Panc1 (cell line): ENCODE data around the gene PCIF1. TPM values are rescaled to one million over a fixed set of nuclear protein-coding genes. Genes with fewer than 3 reads are reported as not detected.

Experiments used
- ATAC-seq: fragments of 200-7000 bp; cut with Tn5 transposase; 2 replicates; pipeline ENCODE4 v1.9.1; 2020; ENCODE audit warnings: mild to moderate bottlenecking, moderate library complexity
- BruUV-seq: library from RNA; stranded (reverse); fragments of 400-500 nt; replicated peaks from 2 replicates; lab custom pipeline; 2021; lab: Mats Ljungman, UMichigan
- CTCF ChIA-PET: fragments of 300-600 bp; sonication (Branson Sonifier 250); formaldehyde crosslinking; loops from one replicate; lab custom pipeline; 2022; ENCODE audit warnings: antibody characterized with exemption; lab: Charles Lee
- POLR2A ChIA-PET: fragments of 300-600 bp; sonication (Branson Sonifier 250); formaldehyde crosslinking; loops from one replicate; lab custom pipeline; 2022; ENCODE audit warnings: antibody characterized with exemption; lab: Charles Lee
- DNase-seq: peaks from one replicate; pipeline ENCODE4 v3.0.0-alpha.2; 2010; ENCODE audit warnings: low read depth, low spot score
- H3K27ac ChIP-seq: 2 replicates; pipeline ENCODE4 v1.5.1; 2011; ENCODE audit warnings: mild to moderate bottlenecking, low read length, inconsistent platforms
- H3K27me3 ChIP-seq: fragments of 200-500 bp; sonication (Bioruptor generic); 2 replicates; pipeline ENCODE4 v1.6.0; 2014; ENCODE audit warnings: low read length, inconsistent platforms; ENCODE audit not compliant: control insufficient read depth, insufficient read depth
- H3K36me3 ChIP-seq: fragments of 200-500 bp; sonication (Bioruptor generic); 2 replicates; pipeline ENCODE4 v1.5.1; 2014; ENCODE audit warnings: inconsistent platforms, mild to moderate bottlenecking, low read length, moderate library complexity; ENCODE audit not compliant: control insufficient read depth, insufficient read depth
- H3K4me1 ChIP-seq: 2 replicates; pipeline ENCODE4 v1.5.1; 2011; ENCODE audit warnings: inconsistent platforms, mild to moderate bottlenecking, low read length, moderate library complexity; ENCODE audit not compliant: control insufficient read depth, insufficient read depth
- H3K4me3 ChIP-seq, 2 experiments: 2 replicates each; pipeline ENCODE4 v1.5.1; 2011 to 2012; ENCODE audit warnings: low read depth in 2 of 2, low read length in 2 of 2, mild to moderate bottlenecking in 2 of 2, inconsistent platforms in 1 of 2, moderate library complexity in 1 of 2
- H3K9me3 ChIP-seq: fragments of 200-500 bp; sonication (Bioruptor generic); 2 replicates; pipeline ENCODE4 v1.5.1; 2014; ENCODE audit warnings: low read depth, mild to moderate bottlenecking, inconsistent platforms, low read length, moderate library complexity; ENCODE audit not compliant: control insufficient read depth, insufficient read depth
- CTCF ChIP-seq: fragments of 450-650 bp; IDR thresholded peaks from 2 replicates; pipeline ENCODE4 v1.5.1; 2017; ENCODE audit warnings: mild to moderate bottlenecking
- POLR2AphosphoS5 ChIP-seq: IDR thresholded peaks from 2 replicates; pipeline ENCODE4 v1.6.1; 2012; ENCODE audit warnings: mild to moderate bottlenecking, low read depth, low read length, moderate library complexity
- REST ChIP-seq, 2 experiments: IDR thresholded peaks; 2 replicates each; pipeline ENCODE4 v1.6.1; 2011 to 2012; ENCODE audit warnings: low read depth in 2 of 2, control low read depth in 1 of 2, low read length in 1 of 2, mild to moderate bottlenecking in 1 of 2, moderate library complexity in 1 of 2; ENCODE audit not compliant: insufficient read depth in 1 of 2
- SIN3A ChIP-seq: IDR thresholded peaks from 2 replicates; pipeline ENCODE4 v1.6.1; 2012; ENCODE audit warnings: low read depth, mild to moderate bottlenecking, low read length, moderate library complexity, borderline replicate concordance; ENCODE audit not compliant: insufficient read depth
- TCF7L2 ChIP-seq: IDR thresholded peaks from 2 replicates; pipeline ENCODE4 v1.6.1; 2011; ENCODE audit warnings: mild to moderate bottlenecking, low read depth, low read length, inconsistent platforms
- in situ Hi-C: cut with HindIII; loops from 2 replicates; pipeline ENCODE4 v1.10.0; 2016; ENCODE audit warnings: low sequenced_read_pairs, low pct_unique_long_range_greater_than_20kb
- intact Hi-C: fragments of 100-400 bp; cut with micrococcal nuclease; formaldehyde crosslinking; loops from one replicate; pipeline ENCODE4 v1.10.0; 2022; ENCODE audit not compliant: unreplicated experiment
- total RNA-seq: library from RNA; stranded (reverse); gene quantifications from one replicate; pipeline ENCODE4 v1.2.1, GENCODE V29; 2021; ENCODE audit not compliant: unreplicated experiment

Gene PCIF1
- total RNA-seq, 1 experiment from 2014 or later, result 24.6 TPM

- no peak for ATAC-seq
These were observed 15.5 kb upstream of the PCIF1 start for GRCh38 chr20:45918779-45919537.

More at GRCh38 chr20:45918779-45919537, 15.5 kb upstream of the PCIF1 start:
- in situ Hi-C loops, result no loop called here
- Histone ChIP-seq H3K4me3 (no peak overlapping the region), H3K4me1 (no peaks in the 10 kb centered on the region), H3K27me3 (no peaks in the 10 kb centered on the region), H3K27ac (no peak overlapping the region), H3K36me3 (no peaks in the 10 kb centered on the region), H3K9me3 (no peaks in the 10 kb centered on the region)
- ChIA-PET CTCF (no interaction called here), POLR2A (interaction anchor here (0.8 kb wide), 1 partner anchor 18 kb away, joined by 3 read pairs; no protein-coding TSS in a partner anchor)
- intact Hi-C loops, result no loop called here
- no peak for TF ChIP-seq CTCF
- TF ChIP-seq SIN3A, result no peak
- no peak for TF ChIP-seq POLR2AphosphoS5
- no peak for TF ChIP-seq TCF7L2
- TF ChIP-seq REST (IDR thresholded peaks at IDR 0.05; ENCODE audit: insufficient read depth in 1 of 2, low read depth in 2 of 2, low read length in 1 of 2), result no peak
- BruUV-seq, result no TSS peak
- no peak for DNase-seq
